HepG2 (cell line): ENCODE results near the gene CCND1. TPM values are rescaled to one million over a fixed set of nuclear protein-coding genes. Genes with fewer than 3 reads are reported as not detected.

Experiments
- AHR ChIP-seq: IDR thresholded peaks from 2 replicates; pipeline ENCODE4 v1.6.1; 2018; ENCODE audit warnings: missing genetic modification reagents, missing compliant biosample characterization
- AKAP8 ChIP-seq: sonication (generic); formaldehyde crosslinking; IDR thresholded peaks from 2 replicates; pipeline ENCODE4 v1.5.1; 2020; ENCODE audit warnings: mild to moderate bottlenecking, missing genetic modification reagents
- HMGA1 ChIP-seq: sonication (generic); formaldehyde crosslinking; conservative IDR thresholded peaks from 2 replicates; pipeline ENCODE4 v1.4.0; 2020; ENCODE audit warnings: missing genetic modification reagents
- MED13 ChIP-seq: sonication (generic); formaldehyde crosslinking; IDR thresholded peaks from 2 replicates; pipeline ENCODE4 v1.5.0; 2020; ENCODE audit warnings: missing genetic modification reagents
- RCOR2 ChIP-seq: IDR thresholded peaks from 2 replicates; pipeline ENCODE4 v1.6.1; 2016; ENCODE audit warnings: missing biosample characterization, missing genetic modification reagents
- ZBTB26 ChIP-seq: IDR thresholded peaks from 2 replicates; pipeline ENCODE4 v1.6.1; 2016; ENCODE audit warnings: missing compliant biosample characterization, missing genetic modification reagents, borderline replicate concordance
- ZNF142 ChIP-seq: sonication (generic); formaldehyde crosslinking; IDR thresholded peaks from 2 replicates; pipeline ENCODE4 v1.4.0; 2020; ENCODE audit warnings: missing genetic modification reagents
- ZNF333 ChIP-seq: sonication (generic); formaldehyde crosslinking; IDR thresholded peaks from 2 replicates; pipeline ENCODE4 v1.4.0; 2020; ENCODE audit warnings: mild to moderate bottlenecking, missing genetic modification reagents, borderline replicate concordance
- ZNF446 ChIP-seq: sonication (generic); formaldehyde crosslinking; IDR thresholded peaks from 2 replicates; pipeline ENCODE4 v1.5.0; 2020; ENCODE audit warnings: mild to moderate bottlenecking, missing genetic modification reagents
- ZNF687 ChIP-seq: sonication (generic); formaldehyde crosslinking; IDR thresholded peaks from 2 replicates; pipeline ENCODE4 v1.5.1; 2020; ENCODE audit warnings: mild to moderate bottlenecking, missing genetic modification reagents, moderate library complexity
- polyA plus RNA-seq, 8 experiments: library from polyadenylated mRNA; depleted of rRNA in 3 of 8; stranded (reverse) in 7 of 8; unstranded in 1 of 8; fragments of >200 nt; fragmentation: Illumina TruSeq in 4 of 8; extraction: Trizol in 4 of 8; gene quantifications; 2 replicates each; pipeline versions ENCODE4 v1.2.1 to v1.2.3, GENCODE V29; 2011 to 2016; ENCODE audit warnings: low read depth in 4 of 8, missing spikeins in 1 of 8, mixed read lengths in 1 of 8; ENCODE audit not compliant: insufficient read depth in 1 of 8
- total RNA-seq, 5 experiments: library from RNA; depleted of rRNA; stranded (reverse); fragments of >200 nt; fragmentation: Illumina TruSeq; extraction: Trizol; gene quantifications; 2 replicates each; pipeline ENCODE4 v1.2.3, GENCODE V29; 2016; ENCODE audit warnings: low read depth in 1 of 5
- TF ChIP-seq, protein P1 (sequence below): sonication (generic); formaldehyde crosslinking; IDR thresholded peaks from 2 replicates; pipeline ENCODE4 v1.8.0; 2022; ENCODE audit warnings: missing genetic modification reagents, mild to moderate bottlenecking, inconsistent platforms, borderline replicate concordance
- TF ChIP-seq, protein P2 (sequence below): sonication (generic); formaldehyde crosslinking; IDR thresholded peaks from 2 replicates; pipeline ENCODE4 v1.4.0; 2020; ENCODE audit warnings: missing genetic modification reagents

CCND1 gene
- total and polyA plus RNA-seq, 2 of the 13 experiments (the other 11 are each of a cell fraction or from before 2014, with no cell fraction given), result 107 to 136 TPM

DNA sequence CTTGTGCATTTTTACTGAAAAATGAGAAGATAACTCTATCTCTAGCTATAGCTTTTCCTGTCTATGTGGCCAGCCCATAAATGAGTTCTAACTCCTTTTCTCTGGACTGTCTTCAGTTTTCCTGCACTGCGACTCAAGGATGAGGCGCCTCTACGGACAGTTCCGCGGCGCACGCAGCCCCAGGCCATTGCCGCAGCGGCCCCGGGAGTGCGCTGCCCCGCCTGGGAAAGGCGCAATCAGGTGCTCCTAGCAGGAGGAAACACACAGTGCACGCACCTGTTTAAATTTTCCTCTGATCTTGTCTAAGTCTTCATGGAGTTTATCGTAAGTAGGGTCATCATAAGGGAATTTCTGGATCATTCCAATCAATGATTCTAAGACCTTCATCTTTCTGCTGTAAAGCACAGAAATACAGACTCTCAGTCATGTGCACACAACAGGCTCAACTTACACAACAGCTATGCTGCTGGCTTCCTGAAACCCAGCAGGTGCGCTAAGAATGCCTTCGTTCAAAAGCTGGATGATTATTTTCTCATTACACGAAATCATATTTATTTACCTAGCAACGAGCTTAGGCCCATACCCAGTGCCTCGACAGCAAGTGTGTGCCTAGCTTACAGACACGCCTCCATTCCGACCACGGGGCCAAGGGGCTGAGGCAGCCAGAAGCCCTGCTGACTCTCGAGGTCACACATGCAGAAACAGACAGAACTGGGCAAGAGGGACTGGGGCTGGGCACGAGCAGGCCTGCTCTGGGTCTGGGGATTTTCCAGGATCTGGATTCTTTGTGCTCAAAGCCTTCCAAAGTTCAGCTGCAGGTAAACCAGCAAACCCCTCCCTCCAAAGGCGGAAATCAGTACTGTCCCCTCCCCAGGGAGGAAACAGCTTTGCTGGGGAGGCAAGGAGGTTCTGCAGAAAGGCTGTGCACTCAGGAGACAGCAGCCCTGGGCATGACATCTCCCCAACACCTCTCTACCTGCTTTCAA lies 27.0 kb downstream of the CCND1 start (continued):
- TF ChIP-seq AKAP8 (CRISPR knock-in tag) (no peak), ZBTB26 (CRISPR knock-in tag) (peak; percentile 94), ZNF687 (CRISPR knock-in tag) (peak; percentile 100), AHR (CRISPR knock-in tag) (peak; percentile 23; the same call in 1 of the 2 replicates), ZNF142 (CRISPR knock-in tag) (peak; percentile 72; the same call in 1 of the 2 replicates), MED13 (CRISPR knock-in tag) (no peak), ZNF333 (CRISPR knock-in tag) (no peak), RCOR2 (CRISPR knock-in tag) (no peak), HMGA1 (CRISPR knock-in tag) (no peak), ZNF446 (CRISPR knock-in tag) (no peak)
- TF ChIP-seq, protein P1, sequence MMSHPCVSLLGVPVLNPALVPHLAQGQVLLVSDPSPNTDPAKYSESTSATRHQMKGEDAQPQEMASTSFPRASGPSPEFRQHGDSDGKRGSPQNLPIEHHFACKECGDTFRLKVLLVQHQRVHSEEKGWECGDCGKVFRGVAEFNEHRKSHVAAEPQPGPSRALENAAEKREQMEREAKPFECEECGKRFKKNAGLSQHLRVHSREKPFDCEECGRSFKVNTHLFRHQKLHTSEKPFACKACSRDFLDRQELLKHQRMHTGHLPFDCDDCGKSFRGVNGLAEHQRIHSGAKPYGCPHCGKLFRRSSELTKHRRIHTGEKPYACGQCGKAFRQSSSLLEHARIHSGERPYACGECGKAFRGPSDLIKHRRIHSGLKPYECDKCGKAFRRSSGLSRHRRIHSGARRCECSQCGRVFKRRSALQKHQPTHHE (CRISPR knock-in tag), result no peak
- TF ChIP-seq, protein P2, sequence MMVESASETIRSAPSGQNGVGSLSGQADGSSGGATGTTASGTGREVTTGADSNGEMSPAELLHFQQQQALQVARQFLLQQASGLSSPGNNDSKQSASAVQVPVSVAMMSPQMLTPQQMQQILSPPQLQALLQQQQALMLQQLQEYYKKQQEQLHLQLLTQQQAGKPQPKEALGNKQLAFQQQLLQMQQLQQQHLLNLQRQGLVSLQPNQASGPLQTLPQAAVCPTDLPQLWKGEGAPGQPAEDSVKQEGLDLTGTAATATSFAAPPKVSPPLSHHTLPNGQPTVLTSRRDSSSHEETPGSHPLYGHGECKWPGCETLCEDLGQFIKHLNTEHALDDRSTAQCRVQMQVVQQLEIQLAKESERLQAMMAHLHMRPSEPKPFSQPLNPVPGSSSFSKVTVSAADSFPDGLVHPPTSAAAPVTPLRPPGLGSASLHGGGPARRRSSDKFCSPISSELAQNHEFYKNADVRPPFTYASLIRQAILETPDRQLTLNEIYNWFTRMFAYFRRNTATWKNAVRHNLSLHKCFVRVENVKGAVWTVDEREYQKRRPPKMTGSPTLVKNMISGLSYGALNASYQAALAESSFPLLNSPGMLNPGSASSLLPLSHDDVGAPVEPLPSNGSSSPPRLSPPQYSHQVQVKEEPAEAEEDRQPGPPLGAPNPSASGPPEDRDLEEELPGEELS, result peak; percentile 76
